ENCODE results near the gene LRIT3.

- TF ChIP-seq CTCF (IDR thresholded peaks at IDR 0.05): no peak
- TF ChIP-seq POLR2A (IDR thresholded peaks at IDR 0.05): no peak
Observed at GRCh38 chr4:109879636-109880314, 31.9 kb downstream of the LRIT3 start.
